ENCODE data around the gene KCTD10. TPM values are rescaled to one million over a fixed set of nuclear protein-coding genes. Genes with fewer than 3 reads are reported as not detected.

Gene KCTD10
- total RNA-seq, 2 donors from 2014 or later = 37.2 to 49.8 TPM

DNA sequence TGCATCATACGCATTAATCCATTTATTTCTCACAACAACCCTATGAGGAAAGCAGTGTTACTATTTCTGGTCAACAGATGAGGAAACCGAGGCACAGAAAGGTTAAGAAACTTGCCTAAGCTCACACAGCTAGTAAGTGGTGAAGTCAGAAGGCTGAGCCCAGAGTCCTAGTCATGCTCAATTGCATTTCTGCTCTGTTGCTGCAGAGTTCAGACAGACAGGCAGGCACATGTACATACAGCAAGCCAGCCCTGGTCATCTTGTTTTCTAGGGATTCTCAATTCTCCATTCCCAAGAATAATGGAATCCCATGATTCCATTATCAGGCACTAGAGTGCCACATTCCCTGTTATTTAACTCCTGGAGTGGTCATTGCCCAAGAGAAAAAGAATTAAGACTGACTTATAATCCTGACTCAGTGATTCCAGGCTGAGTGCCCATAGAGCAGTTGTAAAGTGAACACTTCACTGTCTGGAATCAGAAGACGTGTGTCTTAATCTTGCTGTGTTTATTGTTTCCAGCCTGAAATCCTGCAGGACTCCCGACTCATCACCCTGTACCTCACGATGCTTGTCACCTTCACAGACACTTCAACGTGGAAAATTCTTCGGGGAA lies 11.1 kb upstream of the KCTD10 start:
- H3K9me3 ChIP-seq = no peaks in the 10 kb centered on the region
- H3K4me3 ChIP-seq = no peak overlapping the region
- H3K36me3 ChIP-seq = peaks cover 11 to 26% of the 10 kb centered on the region in 2 donors
- intact Hi-C loops (cut with DNase I) = no loop called here
- WGBS = 89% methylated on average over 7 of the region's 7 CpGs
- no peak overlapping the region for H3K27ac ChIP-seq
- H3K27me3 ChIP-seq (replicated peaks; ENCODE audit: insufficient read depth) = no peaks in the 10 kb centered on the region
- DNase-seq (ENCODE audit: low spot score) = no peak
- TF ChIP-seq, protein P1, sequence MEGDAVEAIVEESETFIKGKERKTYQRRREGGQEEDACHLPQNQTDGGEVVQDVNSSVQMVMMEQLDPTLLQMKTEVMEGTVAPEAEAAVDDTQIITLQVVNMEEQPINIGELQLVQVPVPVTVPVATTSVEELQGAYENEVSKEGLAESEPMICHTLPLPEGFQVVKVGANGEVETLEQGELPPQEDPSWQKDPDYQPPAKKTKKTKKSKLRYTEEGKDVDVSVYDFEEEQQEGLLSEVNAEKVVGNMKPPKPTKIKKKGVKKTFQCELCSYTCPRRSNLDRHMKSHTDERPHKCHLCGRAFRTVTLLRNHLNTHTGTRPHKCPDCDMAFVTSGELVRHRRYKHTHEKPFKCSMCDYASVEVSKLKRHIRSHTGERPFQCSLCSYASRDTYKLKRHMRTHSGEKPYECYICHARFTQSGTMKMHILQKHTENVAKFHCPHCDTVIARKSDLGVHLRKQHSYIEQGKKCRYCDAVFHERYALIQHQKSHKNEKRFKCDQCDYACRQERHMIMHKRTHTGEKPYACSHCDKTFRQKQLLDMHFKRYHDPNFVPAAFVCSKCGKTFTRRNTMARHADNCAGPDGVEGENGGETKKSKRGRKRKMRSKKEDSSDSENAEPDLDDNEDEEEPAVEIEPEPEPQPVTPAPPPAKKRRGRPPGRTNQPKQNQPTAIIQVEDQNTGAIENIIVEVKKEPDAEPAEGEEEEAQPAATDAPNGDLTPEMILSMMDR (IDR thresholded peaks at IDR 0.05) = no peak
- no peak for TF ChIP-seq POLR2A (IDR thresholded peaks at IDR 0.05)
- TF ChIP-seq POLR2AphosphoS5 (IDR thresholded peaks at IDR 0.05) = no peak
- H3K4me1 ChIP-seq (replicated peaks) = no peaks in the 10 kb centered on the region

DNA sequence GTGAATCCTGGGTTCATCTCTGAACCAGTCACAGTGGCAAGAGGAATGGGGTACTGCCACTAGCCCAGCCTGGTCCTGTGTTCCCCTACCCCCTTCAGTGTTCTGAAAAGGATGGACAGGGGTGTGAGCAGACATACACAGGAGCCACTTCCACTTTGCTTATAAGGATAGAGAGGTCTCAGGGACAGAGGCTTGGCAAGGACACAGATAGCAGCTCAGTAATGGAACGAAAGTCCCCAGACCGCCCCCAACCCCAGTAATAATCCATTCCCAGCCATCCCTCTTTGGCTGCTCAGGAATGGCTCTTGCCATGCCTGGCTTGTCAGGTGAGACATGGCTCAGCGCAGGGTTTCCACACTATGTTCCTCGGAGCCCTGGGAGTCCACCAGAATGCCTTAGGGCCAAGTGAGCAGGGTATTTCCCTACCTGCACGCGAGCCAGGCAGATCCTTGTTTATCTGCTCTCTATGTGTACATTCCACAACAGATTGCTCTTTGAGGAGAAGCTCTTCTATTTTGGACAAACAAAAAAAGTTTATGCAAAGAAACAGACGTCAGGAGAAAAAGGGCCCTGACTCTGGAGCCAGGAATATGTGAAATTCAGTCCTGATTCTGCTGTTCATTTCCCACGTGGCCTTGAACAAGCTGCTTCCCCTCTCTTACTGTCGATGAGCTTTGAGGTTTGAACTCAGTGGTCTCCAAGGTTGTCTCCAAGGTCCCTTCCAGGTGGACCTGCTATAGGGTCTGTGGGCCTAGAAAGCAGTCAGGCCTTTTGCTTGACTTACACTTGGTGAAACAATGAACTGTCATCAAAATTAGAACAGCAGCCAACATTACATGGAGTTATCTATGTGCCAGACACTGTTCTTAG lies 10.3 kb upstream of the KCTD10 start:
- Histone ChIP-seq H3K4me3 (no peak overlapping the region), H3K4me1 (replicated peaks) (no peaks in the 10 kb centered on the region), H3K9me3 (no peaks in the 10 kb centered on the region), H3K27ac (no peak overlapping the region), H3K36me3 (peaks cover 11 to 26% of the 10 kb centered on the region in 2 donors), H3K27me3 (replicated peaks; ENCODE audit: insufficient read depth) (no peaks in the 10 kb centered on the region)
- intact Hi-C loops (cut with DNase I) = no loop called here
- 92% methylated on average over 9 of the region's 9 CpGs for WGBS
- DNase-seq (ENCODE audit: low spot score) = no peak
- TF ChIP-seq, protein P1 (IDR thresholded peaks at IDR 0.05) = no peak
- TF ChIP-seq POLR2AphosphoS5 (IDR thresholded peaks at IDR 0.05) (no peak), POLR2A (IDR thresholded peaks at IDR 0.05) (no peak)

DNA sequence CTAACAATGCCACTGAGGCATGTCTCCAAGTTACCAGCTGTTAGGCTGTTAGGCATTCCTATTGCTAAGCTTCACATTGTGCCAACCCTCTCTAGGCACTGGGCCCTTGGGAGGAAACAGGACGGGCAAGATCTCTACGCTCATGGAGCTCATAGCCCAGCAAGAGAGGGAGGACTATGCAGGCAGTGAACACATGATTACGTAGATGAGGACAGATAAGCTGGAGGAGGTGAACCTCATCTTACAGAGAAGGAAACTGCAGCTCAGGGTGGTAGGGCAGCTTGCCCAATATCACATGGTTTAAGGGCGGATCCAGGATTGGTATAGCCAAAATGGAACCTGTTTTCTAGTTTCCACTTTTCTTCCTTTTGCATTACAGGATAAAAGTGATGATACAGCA lies 8.1 kb upstream of the KCTD10 start:
- Histone ChIP-seq H3K4me1 (replicated peaks) (no peaks in the 10 kb centered on the region), H3K9me3 (no peaks in the 10 kb centered on the region), H3K4me3 (no peak overlapping the region), H3K27me3 (replicated peaks; ENCODE audit: insufficient read depth) (no peaks in the 10 kb centered on the region), H3K27ac (no peak overlapping the region), H3K36me3 (peaks cover 11 to 26% of the 10 kb centered on the region in 2 donors)
- WGBS = 77% methylated on average over 4 of the region's 4 CpGs
- DNase-seq (ENCODE audit: low spot score) = no peak
- TF ChIP-seq POLR2AphosphoS5 (IDR thresholded peaks at IDR 0.05) (no peak), POLR2A (IDR thresholded peaks at IDR 0.05) (no peak)
- TF ChIP-seq, protein P1 (IDR thresholded peaks at IDR 0.05) = no peak
- intact Hi-C loops (cut with DNase I) = no loop called here

DNA sequence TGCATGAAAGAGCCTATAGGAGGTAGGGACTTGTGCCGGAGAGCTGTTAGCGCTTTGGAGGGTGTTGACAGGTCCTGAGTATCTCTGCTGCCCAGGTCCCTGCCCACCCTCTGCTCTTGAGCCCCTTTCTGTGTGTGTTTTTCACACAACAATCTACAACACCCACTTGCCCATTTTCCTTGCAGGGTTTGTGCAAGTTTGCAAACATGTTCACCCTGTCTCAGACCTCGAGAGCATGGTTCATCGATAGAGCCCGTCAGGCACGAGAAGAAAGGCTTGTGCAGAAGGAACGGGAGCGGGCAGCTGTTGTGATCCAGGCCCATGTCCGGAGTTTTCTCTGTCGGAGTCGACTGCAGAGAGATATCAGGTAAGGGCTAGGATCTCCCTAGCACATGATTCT lies 6.2 kb upstream of the KCTD10 start:
- Histone ChIP-seq H3K9me3 (no peaks in the 10 kb centered on the region), H3K27me3 (replicated peaks; ENCODE audit: insufficient read depth) (no peaks in the 10 kb centered on the region), H3K27ac (no peak overlapping the region), H3K36me3 (peaks cover 8 to 15% of the 10 kb centered on the region in 2 donors), H3K4me3 (no peak overlapping the region), H3K4me1 (replicated peaks) (peaks cover 11% of the 10 kb centered on the region)
- no peak for TF ChIP-seq POLR2A (IDR thresholded peaks at IDR 0.05)
- TF ChIP-seq, protein P1 (IDR thresholded peaks at IDR 0.05) = no peak
- no peak for TF ChIP-seq POLR2AphosphoS5 (IDR thresholded peaks at IDR 0.05)
- 94% methylated on average over 11 of the region's 11 CpGs for WGBS
- DNase-seq (ENCODE audit: low spot score) = no peak
- intact Hi-C loops (cut with DNase I) = no loop called here

Measured in prostate gland (tissue), 2 donors.